Fibroblast of villous mesenchyme (primary cell): ENCODE data around the gene GBX1. TPM values are rescaled to one million over a fixed set of nuclear protein-coding genes. Genes with fewer than 3 reads are reported as not detected.

Experiments
- DNase-seq: peaks from one replicate; pipeline ENCODE4 v3.0.0-alpha.2; 2010; ENCODE audit warnings: low read depth
- H3K4me3 ChIP-seq: 2 replicates; pipeline ENCODE4 v1.5.1; 2011; ENCODE audit warnings: low read depth, mild to moderate bottlenecking, low read length
- CTCF ChIP-seq: IDR thresholded peaks from 2 replicates; pipeline ENCODE4 v1.5.1; 2012; ENCODE audit warnings: low read depth, mild to moderate bottlenecking, low read length; ENCODE audit not compliant: insufficient read depth
- total RNA-seq: library from RNA; depleted of rRNA; stranded (reverse); fragments of >200 nt; gene quantifications from 2 replicates; pipeline ENCODE4 v1.2.3, GENCODE V29; 2012

Gene GBX1
- total RNA-seq, 1 donor, result not detected

- H3K4me3 ChIP-seq, result no peak overlapping the region
- no peak for DNase-seq
- no peak for TF ChIP-seq CTCF
These were observed 42.5 kb downstream of the GBX1 start for GRCh38 chr7:151124899-151125399.

- TF ChIP-seq CTCF, result no peak
- no peak overlapping the region for H3K4me3 ChIP-seq
- DNase-seq, result no peak
These were observed 43.0 kb downstream of the GBX1 start for GRCh38 chr7:151124481-151124880.

GRCh38 chr7:151123822-151124464 is 43.6 kb downstream of the GBX1 start:
- H3K4me3 ChIP-seq, result no peak overlapping the region
- peak; percentile 99 for TF ChIP-seq CTCF
- DNase-seq, result peak; percentile 75

- H3K4me3 ChIP-seq, result no peak overlapping the region
- no peak for TF ChIP-seq CTCF
- no peak for DNase-seq
These were observed 44.2 kb downstream of the GBX1 start for GRCh38 chr7:151123158-151123821.

- DNase-seq, result no peak
- no peak overlapping the region for H3K4me3 ChIP-seq
- no peak for TF ChIP-seq CTCF
These were observed 44.7 kb downstream of the GBX1 start for GRCh38 chr7:151122796-151123157.

GRCh38 chr7:151122276-151122675 is 45.2 kb downstream of the GBX1 start:
- DNase-seq, result no peak
- no peak for TF ChIP-seq CTCF
- H3K4me3 ChIP-seq, result no peak overlapping the region
